ENCODE data around the gene KLHL7. TPM values are rescaled to one million over a fixed set of nuclear protein-coding genes. Genes with fewer than 3 reads are reported as not detected.
"Not testable (repeated sequence)": the region's sequence is repeated elsewhere in the genome, so short reads cannot be mapped to it uniquely, and the experiment has no call there.

KLHL7 gene
- total RNA-seq, 1 donor from 2014 or later, result 17.7 TPM

DNA sequence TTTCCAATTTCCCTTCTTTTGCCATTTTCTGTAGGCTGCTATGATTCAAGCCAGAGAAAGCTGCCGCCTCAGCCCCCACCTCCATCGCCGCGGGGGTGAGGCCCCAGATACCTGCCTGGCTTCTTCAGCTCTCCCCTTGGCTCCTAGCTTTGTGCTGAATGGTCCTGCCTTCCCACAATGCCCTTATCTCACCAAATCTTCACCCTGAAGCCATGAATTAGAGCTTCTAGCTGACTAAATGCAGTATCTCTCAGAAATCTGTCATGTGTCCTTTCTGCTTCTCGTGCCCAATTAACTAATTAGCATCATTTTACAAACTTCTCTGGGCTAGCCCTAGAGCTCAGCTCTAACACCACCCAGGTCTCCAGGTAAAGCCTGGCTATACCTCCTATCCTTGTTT, 108.8 kb downstream of the KLHL7 start:
- DNase-seq (ENCODE audit: low read depth in 2 of 2), result no peak

DNA sequence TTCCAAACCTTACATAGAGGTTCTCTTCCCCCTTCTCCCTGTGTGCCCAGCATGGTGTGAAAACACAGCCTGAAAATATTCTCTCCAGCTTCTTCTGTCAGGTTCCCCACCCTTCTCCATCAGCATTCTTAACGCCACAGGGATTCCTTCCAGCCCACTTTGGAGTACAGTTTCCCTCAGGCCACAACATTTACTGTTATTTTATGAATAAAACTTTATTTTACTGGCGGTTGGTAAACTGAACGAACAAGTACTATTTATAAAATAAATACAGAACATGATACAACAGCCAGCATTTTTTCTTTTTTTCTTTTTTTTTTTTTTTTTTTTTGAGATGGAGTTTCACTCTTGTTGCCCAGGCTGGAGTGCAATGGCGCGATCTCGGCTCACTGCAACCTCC, 109.4 kb downstream of the KLHL7 start:
- no peak for DNase-seq (ENCODE audit: low read depth in 2 of 2)

DNA sequence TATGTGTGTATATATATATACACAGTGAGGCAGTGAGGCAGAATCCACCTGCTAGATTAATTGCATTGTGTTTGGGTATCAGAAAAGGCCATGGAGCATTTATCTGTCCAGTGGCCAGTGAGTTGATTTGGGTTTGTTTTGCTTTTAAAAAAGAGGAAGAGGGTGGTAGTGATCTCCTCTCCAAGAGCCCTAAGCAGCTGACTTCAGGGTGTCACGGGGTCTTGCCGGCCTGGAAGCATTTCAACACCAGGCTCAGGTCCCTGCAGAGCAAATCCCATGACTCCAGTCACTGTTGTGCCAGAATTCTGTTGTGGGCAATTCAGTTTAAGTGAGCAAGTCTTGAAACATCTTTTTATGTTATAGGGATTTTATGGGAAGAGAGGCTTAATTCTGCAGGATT, 110.4 kb downstream of the KLHL7 start:
- no peak for DNase-seq (ENCODE audit: low read depth in 2 of 2)

DNA sequence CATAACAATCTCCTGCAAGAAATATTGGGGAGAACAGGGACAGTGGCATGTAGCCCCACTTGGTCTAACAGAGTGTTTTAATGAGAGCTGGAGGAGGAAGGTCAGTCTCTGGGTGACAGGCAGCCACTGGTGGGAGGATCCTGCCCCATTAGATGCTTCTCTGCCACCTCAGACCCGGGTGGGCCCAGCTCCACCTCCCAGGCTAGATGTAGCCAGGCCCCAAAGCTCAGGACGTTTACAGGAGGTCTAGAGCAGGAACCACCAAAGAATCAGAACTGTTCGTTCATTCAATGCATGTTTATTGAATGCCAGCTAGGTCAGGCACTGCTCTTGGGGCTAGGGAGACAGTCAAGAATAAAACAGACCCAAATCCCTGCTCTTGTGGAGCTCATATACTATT, 112.6 kb downstream of the KLHL7 start:
- DNase-seq (ENCODE audit: low read depth in 2 of 2), result no peak

DNA sequence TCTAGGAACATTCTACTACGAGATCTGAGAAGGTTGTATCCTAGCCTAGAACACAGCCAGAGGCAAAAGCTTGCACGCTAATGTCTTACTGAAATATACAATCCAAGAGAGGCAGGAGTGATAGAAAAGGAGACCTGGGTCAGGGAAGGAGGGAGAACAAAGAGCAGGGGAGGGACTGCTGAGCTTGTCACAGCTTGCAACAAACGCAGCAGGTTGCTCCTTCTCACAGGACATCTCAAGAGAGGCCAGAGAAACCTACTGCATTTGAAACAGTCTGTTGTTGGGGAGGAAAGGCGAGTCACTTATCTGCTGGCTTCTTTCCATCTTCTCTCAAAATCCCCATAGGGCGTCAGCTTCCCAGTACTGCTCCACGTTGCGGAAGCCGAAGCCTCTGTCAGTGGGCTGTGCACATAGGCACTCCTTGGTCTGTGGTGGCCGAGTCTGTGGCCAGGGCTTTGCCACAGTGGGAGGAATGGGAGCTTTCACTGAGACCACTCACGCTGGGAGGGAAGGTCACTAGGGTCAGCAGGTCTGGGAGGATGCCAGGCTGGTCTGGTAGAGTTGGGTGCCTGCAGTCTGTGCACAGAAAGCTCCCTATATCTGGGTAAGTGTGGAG, 115.2 kb downstream of the KLHL7 start:
- DNase-seq (ENCODE audit: low read depth in 2 of 2), result no peak

DNA sequence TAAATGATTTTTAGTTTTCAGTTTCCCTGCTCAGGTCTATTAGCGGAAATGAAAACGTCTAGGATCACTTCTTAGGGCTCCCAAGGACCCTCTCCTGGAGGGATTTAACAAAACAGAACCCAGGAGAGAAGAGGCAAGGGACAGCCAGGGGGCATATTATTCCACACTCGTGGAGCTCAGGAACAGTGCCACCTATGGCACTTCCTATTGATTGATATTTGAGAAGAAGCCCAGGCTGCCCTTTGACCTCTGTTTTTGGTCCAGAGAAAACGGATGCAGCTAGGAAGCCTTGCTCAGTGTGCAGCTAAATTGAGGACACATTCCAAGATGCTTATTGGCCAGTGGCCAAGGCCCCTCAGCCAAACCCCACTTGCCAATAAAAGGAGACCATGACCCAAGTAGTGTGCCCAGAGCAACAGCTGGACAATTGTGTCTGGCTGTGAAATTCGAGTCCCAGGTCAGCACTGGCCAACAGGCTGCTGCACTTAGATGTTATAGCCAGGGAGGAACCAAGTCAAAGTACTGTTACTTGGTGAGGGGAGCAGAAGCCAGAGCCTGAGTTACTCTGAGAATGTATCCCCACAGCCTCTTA, 117.0 kb downstream of the KLHL7 start:
- no peak for DNase-seq (ENCODE audit: low read depth in 2 of 2)

DNA sequence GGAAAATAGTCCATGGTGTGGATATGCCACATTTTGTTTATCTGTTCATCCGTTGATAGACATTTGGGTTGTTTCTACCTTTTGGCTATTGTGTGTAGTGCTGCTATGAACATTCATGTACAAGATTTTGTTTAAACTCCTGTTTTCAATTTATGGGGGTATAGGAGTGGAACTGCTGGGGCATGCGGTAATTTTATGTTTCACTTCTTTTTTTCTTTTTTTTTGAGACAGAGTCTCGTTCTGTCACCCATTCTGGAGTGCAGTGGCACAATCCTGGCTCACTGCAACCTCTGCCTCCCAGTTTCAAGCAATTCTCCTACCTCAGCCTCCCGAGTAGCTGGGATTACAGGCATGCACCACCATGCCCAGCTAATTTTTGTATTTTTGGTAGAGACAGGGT, 118.8 kb downstream of the KLHL7 start:
- DNase-seq (ENCODE audit: low read depth in 2 of 2), result not testable (repeated sequence)

DNA sequence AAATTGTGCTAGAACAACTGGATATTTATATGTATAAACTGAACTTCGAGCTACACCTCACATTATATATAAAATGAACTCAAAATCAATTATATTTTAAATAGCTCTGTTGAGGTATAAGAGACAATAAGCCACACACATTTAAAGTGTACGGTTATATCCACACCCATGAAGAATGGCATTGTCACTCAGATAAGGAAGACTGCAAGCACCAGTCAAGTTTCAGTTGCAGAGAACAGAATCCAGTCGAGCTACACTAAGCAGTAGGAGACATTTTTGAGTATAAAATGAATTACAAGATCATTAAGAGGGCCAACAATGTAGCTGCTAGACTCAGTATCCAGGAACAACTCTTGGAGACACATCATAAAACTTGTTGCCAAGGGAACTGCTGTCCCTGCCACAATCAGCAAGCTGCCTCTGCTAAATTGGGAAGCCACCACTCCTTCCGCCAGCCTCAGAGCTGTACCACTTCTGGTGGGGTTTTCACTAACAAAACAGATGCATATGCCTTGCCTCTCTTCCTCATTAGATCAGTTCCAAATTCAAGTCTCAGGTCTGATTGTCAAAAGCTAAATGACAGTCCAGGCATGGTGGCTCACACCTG, 121.4 kb downstream of the KLHL7 start:
- no peak for DNase-seq (ENCODE audit: low read depth in 2 of 2)

Other genes with a start within 250 kb of the KLHL7 start
- gene HYCC1, start 91.7 kb upstream of the KLHL7 start, total RNA-seq, result 35.9 and 36.0 TPM in 2 replicates
- gene NUP42, start 76.3 kb downstream of the KLHL7 start, total RNA-seq, result 20.0 and 24.0 TPM in 2 replicates
- gene GPNMB, start 141.0 kb downstream of the KLHL7 start, total RNA-seq, result 0.13 TPM in 1 of 2 replicates, not detected in the other
- 50.7 and 54.2 TPM in 2 replicates for gene MALSU1, start 193.6 kb downstream of the KLHL7 start, total RNA-seq